HepG2 (cell line): ENCODE data around the gene NDUFAF5. TPM values are rescaled to one million over a fixed set of nuclear protein-coding genes. Genes with fewer than 3 reads are reported as not detected.

Experiments used
- ATAC-seq: fragments of 200-7000 bp; cut with Tn5 transposase; 3 replicates; pipeline ENCODE4 v1.9.1; 2020; ENCODE audit warnings: mild to moderate bottlenecking, moderate library complexity
- BruUV-seq: library from RNA; stranded (reverse); fragments of 400-500 nt; replicated peaks from 2 replicates; lab custom pipeline; 2021; lab: Mats Ljungman, UMichigan
- CTCF ChIA-PET: fragments of 300-600 bp; formaldehyde crosslinking; extraction: SDS; loops from one replicate; lab custom pipeline; 2021; ENCODE audit warnings: low total read pairs, inconsistent platforms, low intra/inter-chr PET ratio; lab: Yijun Ruan, JAX
- POLR2A ChIA-PET: fragments of 350-600 bp; sonication (Branson Sonifier 250); formaldehyde crosslinking; loops from one replicate; lab custom pipeline; 2020; ENCODE audit warnings: antibody characterized with exemption, inconsistent platforms; lab: Yijun Ruan, JAX
- DNase-seq: peaks from one replicate; pipeline ENCODE4 v3.0.0-alpha.2; 2015; ENCODE audit warnings: low spot score
- FAIRE-seq: peaks from 3 replicates; lab custom pipeline; 2011; peaks lifted over from hg19 to GRCh38; lab: Jason Lieb, UNC
- H2AFZ ChIP-seq: one replicate; pipeline ENCODE4 v1.6.1; 2011; ENCODE audit warnings: low read length, inconsistent platforms
- H3K27ac ChIP-seq: fragments of 300-600 bp; 3 replicates; pipeline ENCODE4 v1.8.0; 2011; ENCODE audit warnings: mixed run types, mild to moderate bottlenecking, mixed read lengths, low read length, inconsistent platforms; ENCODE audit not compliant: insufficient read depth; ENCODE audit errors: extremely low read length
- H3K27me3 ChIP-seq, 2 experiments: fragments of 200-600 bp in 1 of 2; 2 replicates in 1 of 2; 3 replicates in 1 of 2; pipeline versions ENCODE4 v1.6.0 to v1.8.0; 2011; ENCODE audit warnings: low read length in 2 of 2, mild to moderate bottlenecking in 2 of 2, moderate library complexity in 2 of 2, inconsistent platforms in 1 of 2; ENCODE audit not compliant: insufficient read depth in 2 of 2, control insufficient read depth in 1 of 2
- H3K36me3 ChIP-seq, 2 experiments: fragments of 200-600 bp in 1 of 2; replicated peaks in 1 of 2; 2 replicates in 1 of 2; 3 replicates in 1 of 2; pipeline versions ENCODE4 v1.5.1 to v1.8.0; 2011; ENCODE audit warnings: low read length in 2 of 2, inconsistent platforms in 1 of 2; ENCODE audit not compliant: insufficient read depth in 2 of 2, control insufficient read depth in 1 of 2
- H3K4me1 ChIP-seq: 2 replicates; pipeline ENCODE4 v1.5.1; 2012; ENCODE audit warnings: low read length, inconsistent platforms; ENCODE audit not compliant: insufficient read depth
- H3K4me2 ChIP-seq: 2 replicates; pipeline ENCODE4 v1.6.0; 2011; ENCODE audit warnings: low read depth, low read length, inconsistent platforms
- H3K4me3 ChIP-seq, 3 experiments: fragments of 200-600 bp in 1 of 3; sonication (generic), shearing (Covaris generic) in 1 of 3; replicated peaks in 1 of 3; 2 replicates each; pipeline ENCODE4 v1.5.1; 2011 to 2016; ENCODE audit warnings: low read length in 3 of 3, inconsistent platforms in 2 of 3, low read depth in 2 of 3, mild to moderate bottlenecking in 2 of 3, control low read depth in 1 of 3, mixed read lengths in 1 of 3; ENCODE audit not compliant: insufficient read depth in 1 of 3
- H3K79me2 ChIP-seq: one replicate; pipeline ENCODE4 v1.6.1; 2011; ENCODE audit warnings: low read length, inconsistent platforms; ENCODE audit not compliant: insufficient read depth
- H3K9ac ChIP-seq: 2 replicates; pipeline ENCODE4 v1.6.0; 2011; ENCODE audit warnings: mild to moderate bottlenecking, low read depth, low read length, inconsistent platforms; ENCODE audit not compliant: insufficient read depth
- H3K9me3 ChIP-seq: 2 replicates; pipeline ENCODE4 v1.5.1; 2012; ENCODE audit warnings: mild to moderate bottlenecking, low read length
- H4K20me1 ChIP-seq: 2 replicates; pipeline ENCODE4 v1.6.0; 2011; ENCODE audit warnings: inconsistent platforms, mild to moderate bottlenecking, low read length, moderate library complexity; ENCODE audit not compliant: insufficient read depth
- BRD4 ChIP-seq: sonication (generic); formaldehyde crosslinking; IDR thresholded peaks from 2 replicates; pipeline ENCODE4 v1.4.0; 2020; ENCODE audit warnings: missing genetic modification reagents
- CREB1 ChIP-seq, 2 experiments: fragments of 450-650 bp in 1 of 2; IDR thresholded peaks; 2 replicates each; pipeline ENCODE4 v1.6.1; 2016 to 2017; ENCODE audit warnings: control low read depth in 1 of 2, mild to moderate bottlenecking in 1 of 2, missing compliant biosample characterization in 1 of 2, missing genetic modification characterization in 1 of 2
- HCFC1 ChIP-seq: fragments of 150-350 bp; IDR thresholded peaks from 2 replicates; pipeline ENCODE4 v1.6.1; 2014; ENCODE audit warnings: low read depth, low read length
- HINFP ChIP-seq: sonication (generic); formaldehyde crosslinking; IDR thresholded peaks from 2 replicates; pipeline ENCODE4 v1.4.0; 2020; ENCODE audit warnings: low read depth, mild to moderate bottlenecking, missing genetic modification reagents
- NFKBIZ ChIP-seq: IDR thresholded peaks from 2 replicates; pipeline ENCODE4 v1.6.1; 2018; ENCODE audit warnings: missing genetic modification reagents, missing compliant biosample characterization
- NPAS2 ChIP-seq: sonication (generic); formaldehyde crosslinking; IDR thresholded peaks from 2 replicates; pipeline ENCODE4 v1.8.0; 2022; ENCODE audit warnings: mild to moderate bottlenecking, missing genetic modification reagents, borderline replicate concordance
- RBFOX2 ChIP-seq: fragments of 200-400 bp; formaldehyde crosslinking; IDR thresholded peaks from 2 replicates; pipeline ENCODE4 v1.6.1; 2017; ENCODE audit warnings: low read depth, mild to moderate bottlenecking, low read length
- ZBTB25 ChIP-seq: IDR thresholded peaks from 2 replicates; pipeline ENCODE4 v1.6.1; 2018; ENCODE audit warnings: missing genetic modification reagents
- ZNF335 ChIP-seq: sonication (generic); formaldehyde crosslinking; IDR thresholded peaks from 2 replicates; pipeline ENCODE4 v1.4.0; 2020; ENCODE audit warnings: missing genetic modification reagents
- ZNF576 ChIP-seq: sonication (generic); formaldehyde crosslinking; IDR thresholded peaks from 2 replicates; pipeline ENCODE4 v1.4.0; 2020; ENCODE audit warnings: mild to moderate bottlenecking, missing genetic modification reagents
- WGBS: methylation state at CpG from one replicate; pipeline ENCODE4 v1.1.6; 2017; ENCODE audit warnings: low lambda C conversion rate; 5-methylcytosine and 5-hydroxymethylcytosine counted together
- in situ Hi-C: cut with HindIII; loops from 2 replicates; pipeline ENCODE4 v1.10.0; 2017; ENCODE audit warnings: low pct_unique_long_range_greater_than_20kb; ENCODE audit not compliant: extremely low pct_ligation_motif_present
- intact Hi-C: fragments of 100-400 bp; cut with micrococcal nuclease; formaldehyde crosslinking; loops from one replicate; pipeline ENCODE4 v1.10.0; 2022; ENCODE audit not compliant: unreplicated experiment
- polyA plus RNA-seq, 8 experiments: library from polyadenylated mRNA; depleted of rRNA in 3 of 8; stranded (reverse) in 7 of 8; unstranded in 1 of 8; fragments of >200 nt; fragmentation: Illumina TruSeq in 4 of 8; extraction: Trizol in 4 of 8; gene quantifications; 2 replicates each; pipeline versions ENCODE4 v1.2.1 to v1.2.3, GENCODE V29; 2011 to 2016; ENCODE audit warnings: low read depth in 4 of 8, missing spikeins in 1 of 8, mixed read lengths in 1 of 8; ENCODE audit not compliant: insufficient read depth in 1 of 8
- total RNA-seq, 5 experiments: library from RNA; depleted of rRNA; stranded (reverse); fragments of >200 nt; fragmentation: Illumina TruSeq; extraction: Trizol; gene quantifications; 2 replicates each; pipeline ENCODE4 v1.2.3, GENCODE V29; 2016; ENCODE audit warnings: low read depth in 1 of 5
- TF ChIP-seq, protein P1 (sequence below): sonication (generic); formaldehyde crosslinking; IDR thresholded peaks from 2 replicates; pipeline ENCODE4 v1.5.0; 2020; ENCODE audit warnings: mild to moderate bottlenecking, missing genetic modification reagents, borderline replicate concordance
- TF ChIP-seq, protein P2 (sequence below): sonication (generic); formaldehyde crosslinking; IDR thresholded peaks from 2 replicates; pipeline ENCODE4 v1.4.0; 2020; ENCODE audit warnings: mild to moderate bottlenecking, missing genetic modification reagents

Gene NDUFAF5
- total and polyA plus RNA-seq, 2 of the 13 experiments (the other 11 are each of a cell fraction or from before 2014, with no cell fraction given): 23.1 to 66.7 TPM

DNA sequence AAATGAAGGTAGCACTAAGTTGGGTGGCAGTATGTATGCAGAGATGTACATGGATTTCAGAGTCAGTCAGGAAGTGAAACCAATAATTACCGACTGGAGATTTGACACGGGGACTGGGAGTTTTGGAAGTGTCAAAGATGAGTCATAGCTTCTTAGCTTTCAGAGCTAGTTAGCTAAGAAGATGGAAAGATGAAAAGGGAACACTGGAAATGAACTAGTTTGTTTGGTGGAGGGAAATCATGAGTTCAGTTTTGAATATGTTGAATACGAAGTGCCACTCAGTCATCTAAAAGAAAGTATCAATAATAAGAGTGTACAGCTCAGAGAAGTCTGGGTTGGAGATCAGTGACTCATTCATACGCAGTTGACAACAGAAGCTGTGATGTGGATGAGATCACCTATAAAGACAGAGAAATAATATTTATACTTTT is 7.6 kb upstream of the NDUFAF5 start:
- no peak overlapping the region for H2AFZ ChIP-seq
- H4K20me1 ChIP-seq: peaks cover 4% of the 10 kb centered on the region; the same call in 1 of the 2 replicates
- peaks cover 24% of the 10 kb centered on the region for H3K4me1 ChIP-seq
- ChIA-PET CTCF (no interaction called here), POLR2A (interaction anchor here (0.8 to 1.2 kb wide), 2 partner anchors 11 to 15 kb away, joined by 3 to 6 read pairs; no protein-coding TSS in a partner anchor)
- BruUV-seq: no TSS peak
- WGBS: 89% methylated on average over 4 of the region's 4 CpGs
- in situ Hi-C loops: no loop called here
- ATAC-seq (no peak), DNase-seq (no peak), FAIRE-seq (no peak)
- no peaks in the 10 kb centered on the region for H3K9me3 ChIP-seq
- H3K27me3 ChIP-seq: no peaks in the 10 kb centered on the region
- H3K79me2 ChIP-seq: peaks cover 22% of the 10 kb centered on the region
- H3K27ac ChIP-seq: no peak overlapping the region
- H3K36me3 ChIP-seq: peaks cover 21 to 80% of the 10 kb centered on the region in 2 experiments
- intact Hi-C loops: no loop called here
- H3K4me2 ChIP-seq: no peak overlapping the region
- no peak overlapping the region for H3K4me3 ChIP-seq
- no peak overlapping the region for H3K9ac ChIP-seq
- TF ChIP-seq HINFP (CRISPR knock-in tag): no peak
- TF ChIP-seq, protein P1, sequence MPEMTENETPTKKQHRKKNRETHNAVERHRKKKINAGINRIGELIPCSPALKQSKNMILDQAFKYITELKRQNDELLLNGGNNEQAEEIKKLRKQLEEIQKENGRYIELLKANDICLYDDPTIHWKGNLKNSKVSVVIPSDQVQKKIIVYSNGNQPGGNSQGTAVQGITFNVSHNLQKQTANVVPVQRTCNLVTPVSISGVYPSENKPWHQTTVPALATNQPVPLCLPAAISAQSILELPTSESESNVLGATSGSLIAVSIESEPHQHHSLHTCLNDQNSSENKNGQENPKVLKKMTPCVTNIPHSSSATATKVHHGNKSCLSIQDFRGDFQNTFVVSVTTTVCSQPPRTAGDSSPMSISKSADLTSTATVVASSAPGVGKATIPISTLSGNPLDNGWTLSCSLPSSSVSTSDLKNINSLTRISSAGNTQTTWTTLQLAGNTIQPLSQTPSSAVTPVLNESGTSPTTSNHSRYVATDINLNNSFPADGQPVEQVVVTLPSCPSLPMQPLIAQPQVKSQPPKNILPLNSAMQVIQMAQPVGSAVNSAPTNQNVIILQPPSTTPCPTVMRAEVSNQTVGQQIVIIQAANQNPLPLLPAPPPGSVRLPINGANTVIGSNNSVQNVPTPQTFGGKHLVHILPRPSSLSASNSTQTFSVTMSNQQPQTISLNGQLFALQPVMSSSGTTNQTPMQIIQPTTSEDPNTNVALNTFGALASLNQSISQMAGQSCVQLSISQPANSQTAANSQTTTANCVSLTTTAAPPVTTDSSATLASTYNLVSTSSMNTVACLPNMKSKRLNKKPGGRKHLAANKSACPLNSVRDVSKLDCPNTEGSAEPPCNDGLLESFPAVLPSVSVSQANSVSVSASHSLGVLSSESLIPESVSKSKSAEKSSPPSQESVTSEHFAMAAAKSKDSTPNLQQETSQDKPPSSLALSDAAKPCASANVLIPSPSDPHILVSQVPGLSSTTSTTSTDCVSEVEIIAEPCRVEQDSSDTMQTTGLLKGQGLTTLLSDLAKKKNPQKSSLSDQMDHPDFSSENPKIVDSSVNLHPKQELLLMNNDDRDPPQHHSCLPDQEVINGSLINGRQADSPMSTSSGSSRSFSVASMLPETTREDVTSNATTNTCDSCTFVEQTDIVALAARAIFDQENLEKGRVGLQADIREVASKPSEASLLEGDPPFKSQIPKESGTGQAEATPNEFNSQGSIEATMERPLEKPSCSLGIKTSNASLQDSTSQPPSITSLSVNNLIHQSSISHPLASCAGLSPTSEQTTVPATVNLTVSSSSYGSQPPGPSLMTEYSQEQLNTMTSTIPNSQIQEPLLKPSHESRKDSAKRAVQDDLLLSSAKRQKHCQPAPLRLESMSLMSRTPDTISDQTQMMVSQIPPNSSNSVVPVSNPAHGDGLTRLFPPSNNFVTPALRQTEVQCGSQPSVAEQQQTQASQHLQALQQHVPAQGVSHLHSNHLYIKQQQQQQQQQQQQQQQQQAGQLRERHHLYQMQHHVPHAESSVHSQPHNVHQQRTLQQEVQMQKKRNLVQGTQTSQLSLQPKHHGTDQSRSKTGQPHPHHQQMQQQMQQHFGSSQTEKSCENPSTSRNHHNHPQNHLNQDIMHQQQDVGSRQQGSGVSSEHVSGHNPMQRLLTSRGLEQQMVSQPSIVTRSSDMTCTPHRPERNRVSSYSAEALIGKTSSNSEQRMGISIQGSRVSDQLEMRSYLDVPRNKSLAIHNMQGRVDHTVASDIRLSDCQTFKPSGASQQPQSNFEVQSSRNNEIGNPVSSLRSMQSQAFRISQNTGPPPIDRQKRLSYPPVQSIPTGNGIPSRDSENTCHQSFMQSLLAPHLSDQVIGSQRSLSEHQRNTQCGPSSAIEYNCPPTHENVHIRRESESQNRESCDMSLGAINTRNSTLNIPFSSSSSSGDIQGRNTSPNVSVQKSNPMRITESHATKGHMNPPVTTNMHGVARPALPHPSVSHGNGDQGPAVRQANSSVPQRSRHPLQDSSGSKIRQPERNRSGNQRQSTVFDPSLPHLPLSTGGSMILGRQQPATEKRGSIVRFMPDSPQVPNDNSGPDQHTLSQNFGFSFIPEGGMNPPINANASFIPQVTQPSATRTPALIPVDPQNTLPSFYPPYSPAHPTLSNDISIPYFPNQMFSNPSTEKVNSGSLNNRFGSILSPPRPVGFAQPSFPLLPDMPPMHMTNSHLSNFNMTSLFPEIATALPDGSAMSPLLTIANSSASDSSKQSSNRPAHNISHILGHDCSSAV: no peak
- no peak for TF ChIP-seq ZNF576 (CRISPR knock-in tag)
- 0 out of 2 replicates have a peak, but pooled peaks have one; percentile 25 for TF ChIP-seq CREB1 (IDR thresholded peaks at IDR 0.05)
- TF ChIP-seq CREB1 (CRISPR knock-in tag; IDR thresholded peaks at IDR 0.05): no peak
- TF ChIP-seq, protein P2, sequence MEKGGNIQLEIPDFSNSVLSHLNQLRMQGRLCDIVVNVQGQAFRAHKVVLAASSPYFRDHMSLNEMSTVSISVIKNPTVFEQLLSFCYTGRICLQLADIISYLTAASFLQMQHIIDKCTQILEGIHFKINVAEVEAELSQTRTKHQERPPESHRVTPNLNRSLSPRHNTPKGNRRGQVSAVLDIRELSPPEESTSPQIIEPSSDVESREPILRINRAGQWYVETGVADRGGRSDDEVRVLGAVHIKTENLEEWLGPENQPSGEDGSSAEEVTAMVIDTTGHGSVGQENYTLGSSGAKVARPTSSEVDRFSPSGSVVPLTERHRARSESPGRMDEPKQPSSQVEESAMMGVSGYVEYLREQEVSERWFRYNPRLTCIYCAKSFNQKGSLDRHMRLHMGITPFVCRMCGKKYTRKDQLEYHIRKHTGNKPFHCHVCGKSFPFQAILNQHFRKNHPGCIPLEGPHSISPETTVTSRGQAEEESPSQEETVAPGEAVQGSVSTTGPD: no peak
- TF ChIP-seq ZNF335 (CRISPR knock-in tag): no peak
- peak; percentile 45; the same call in 1 of the 2 replicates for TF ChIP-seq RBFOX2
- TF ChIP-seq ZBTB25 (CRISPR knock-in tag): no peak
- no peak for TF ChIP-seq HCFC1
- TF ChIP-seq NPAS2 (CRISPR knock-in tag): no peak
- no peak for TF ChIP-seq NFKBIZ
- TF ChIP-seq BRD4: no peak
